HG03521 (cell line): ENCODE results near the gene ZBTB25.

Experiments
- ATAC-seq: cut with Tn5 transposase; IDR thresholded peaks from one replicate; pipeline ENCODE4 v1.9.1; 2021; ENCODE audit warnings: mild to moderate bottlenecking, moderate library complexity; ENCODE audit not compliant: unreplicated experiment

Gene ZBTB25

DNA sequence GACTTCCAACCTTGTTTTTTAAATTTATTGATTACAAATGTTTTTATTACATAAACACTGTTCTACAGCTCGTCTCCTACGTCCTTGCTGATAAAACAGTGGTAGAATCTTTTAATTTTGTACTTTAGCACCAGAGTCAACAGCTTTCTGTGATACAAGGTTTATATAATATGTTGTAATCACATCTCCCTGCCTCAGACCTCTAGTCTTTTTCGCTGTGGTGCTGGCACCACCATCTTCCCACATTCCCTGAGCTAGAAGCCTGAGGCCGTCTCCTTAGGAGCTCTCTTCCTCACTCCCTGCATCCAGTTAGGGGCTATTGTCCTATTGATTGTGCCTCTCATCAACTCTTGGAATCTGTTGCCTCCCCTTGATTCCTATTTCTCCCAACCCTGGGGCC lies 98.3 kb downstream of the ZBTB25 start:
- no peak for ATAC-seq

DNA sequence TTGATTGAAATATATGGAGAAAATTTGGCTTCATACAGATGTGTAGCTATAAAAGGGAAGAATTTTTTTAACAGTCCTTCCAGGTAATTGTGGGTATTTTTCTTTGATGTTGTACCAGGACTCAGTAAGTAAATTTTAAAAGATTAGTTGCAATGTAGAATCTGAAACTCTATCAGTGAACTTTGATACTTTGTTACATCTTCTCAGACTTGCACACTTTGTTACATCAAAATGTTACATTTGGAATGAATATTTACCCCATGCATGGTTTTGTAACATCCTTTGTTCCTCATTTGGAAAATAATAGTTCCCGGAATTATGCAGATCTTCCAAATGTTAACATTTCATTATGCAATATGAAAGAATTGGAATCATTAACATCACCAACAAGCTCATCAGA lies 101.7 kb downstream of the ZBTB25 start:
- no peak for ATAC-seq

DNA sequence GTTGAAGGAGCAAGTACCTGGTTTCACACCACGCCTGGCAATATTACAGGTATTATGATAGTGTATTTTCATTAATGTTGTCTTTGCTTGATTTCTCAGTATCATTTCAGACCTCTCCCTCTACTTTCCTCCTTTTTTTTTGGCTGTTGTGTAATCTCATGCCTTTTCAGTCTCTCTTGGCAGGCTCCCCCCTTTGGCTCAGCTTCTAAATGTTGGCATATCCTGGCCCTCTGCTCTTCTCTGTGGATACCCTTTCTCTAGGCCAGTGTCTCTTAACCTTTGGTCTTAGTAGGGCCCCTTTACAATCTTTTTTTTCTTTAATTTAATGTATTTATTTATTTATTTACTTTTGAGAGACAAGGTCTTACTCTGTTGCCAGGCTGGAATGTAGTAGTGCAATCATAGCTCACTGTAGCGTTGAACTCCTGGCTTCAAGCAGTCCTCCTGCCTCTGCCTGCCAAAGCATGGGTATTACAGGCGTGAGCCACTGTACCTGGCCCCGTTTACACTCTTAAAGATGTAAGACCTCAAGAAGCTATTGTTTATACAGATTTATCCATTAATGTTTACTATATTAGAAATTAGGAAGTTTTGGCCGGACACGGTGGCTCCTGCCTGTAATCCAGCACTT lies 102.7 kb downstream of the ZBTB25 start:
- no peak for ATAC-seq
